Dermis microvascular lymphatic vessel endothelial cell (primary cell): Measurements from ENCODE around the gene XRCC4. TPM values are rescaled to one million over a fixed set of nuclear protein-coding genes. Genes with fewer than 3 reads are reported as not detected.

Source experiments
- DNase-seq, 2 donors: peaks; one replicate each; pipeline versions ENCODE4 v3.0.0 to v3.0.0-alpha.2; 2010; ENCODE audit warnings: low read depth in 2 of 2
- total RNA-seq: library from RNA; depleted of rRNA; stranded (reverse); fragments of >200 nt; gene quantifications from 2 replicates; pipeline ENCODE4 v1.2.1, GENCODE V29; 2014

The XRCC4 gene
- total RNA-seq, 1 donor from 2014 or later, result 4.5 TPM

- no peak for DNase-seq
Observed at GRCh38 chr5:83377131-83377865, 300.0 kb downstream of the XRCC4 start.

GRCh38 chr5:83378624-83379289, 301.4 kb downstream of the XRCC4 start:
- no peak for DNase-seq

- DNase-seq, result no peak
Observed at GRCh38 chr5:83385812-83386211, 308.5 kb downstream of the XRCC4 start.

- DNase-seq, result no peak
Observed at GRCh38 chr5:83387041-83387440, 309.7 kb downstream of the XRCC4 start.

- no peak for DNase-seq
Observed at GRCh38 chr5:83388608-83389007, 311.3 kb downstream of the XRCC4 start.

- no peak for DNase-seq
Observed at GRCh38 chr5:83392766-83393503, 315.6 kb downstream of the XRCC4 start.

GRCh38 chr5:83393504-83393866, 316.1 kb downstream of the XRCC4 start:
- no peak for DNase-seq

- DNase-seq, result no peak
Observed at GRCh38 chr5:83394190-83394589, 316.8 kb downstream of the XRCC4 start.

- no peak for DNase-seq
Observed at GRCh38 chr5:83396662-83397061, 319.3 kb downstream of the XRCC4 start.

GRCh38 chr5:83397658-83398057, 320.3 kb downstream of the XRCC4 start:
- DNase-seq, result no peak

- no peak for DNase-seq
Observed at GRCh38 chr5:83400241-83400640, 322.9 kb downstream of the XRCC4 start.

- DNase-seq, result peak in 1 of 2 donors; percentile 18
Observed at GRCh38 chr5:83400701-83401100, 323.4 kb downstream of the XRCC4 start.

GRCh38 chr5:83401122-83401731, 323.9 kb downstream of the XRCC4 start:
- no peak for DNase-seq

- DNase-seq, result no peak
Observed at GRCh38 chr5:83401775-83402174, 324.4 kb downstream of the XRCC4 start.

Other genes with a start within 250 kb of the XRCC4 start
- 37.2 and 43.7 TPM in 2 replicates for gene TMEM167A, start 153 bp upstream of the XRCC4 start, total RNA-seq